ENCODE measurements around the gene MTMR3.

DNA sequence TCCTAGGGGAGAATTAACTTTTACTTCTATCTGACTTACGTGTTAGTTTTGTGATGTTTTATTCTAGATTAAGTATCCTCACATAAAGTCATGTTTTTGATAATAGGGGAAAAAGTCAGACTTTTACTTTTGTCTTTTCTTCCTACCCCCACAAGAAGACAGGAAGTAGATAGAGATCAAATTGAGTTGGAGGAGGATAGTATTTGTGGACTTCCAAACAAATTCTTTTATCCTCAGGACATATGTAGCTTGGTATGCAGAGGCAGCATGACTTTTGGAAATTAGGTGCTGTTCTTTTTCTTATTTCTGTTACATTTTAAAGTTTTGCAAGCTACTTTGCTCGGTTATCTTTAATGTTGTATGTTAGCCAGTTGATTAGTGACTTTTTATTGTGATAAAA lies 61.4 kb downstream of the MTMR3 start:
- TF ChIP-seq, protein P1, sequence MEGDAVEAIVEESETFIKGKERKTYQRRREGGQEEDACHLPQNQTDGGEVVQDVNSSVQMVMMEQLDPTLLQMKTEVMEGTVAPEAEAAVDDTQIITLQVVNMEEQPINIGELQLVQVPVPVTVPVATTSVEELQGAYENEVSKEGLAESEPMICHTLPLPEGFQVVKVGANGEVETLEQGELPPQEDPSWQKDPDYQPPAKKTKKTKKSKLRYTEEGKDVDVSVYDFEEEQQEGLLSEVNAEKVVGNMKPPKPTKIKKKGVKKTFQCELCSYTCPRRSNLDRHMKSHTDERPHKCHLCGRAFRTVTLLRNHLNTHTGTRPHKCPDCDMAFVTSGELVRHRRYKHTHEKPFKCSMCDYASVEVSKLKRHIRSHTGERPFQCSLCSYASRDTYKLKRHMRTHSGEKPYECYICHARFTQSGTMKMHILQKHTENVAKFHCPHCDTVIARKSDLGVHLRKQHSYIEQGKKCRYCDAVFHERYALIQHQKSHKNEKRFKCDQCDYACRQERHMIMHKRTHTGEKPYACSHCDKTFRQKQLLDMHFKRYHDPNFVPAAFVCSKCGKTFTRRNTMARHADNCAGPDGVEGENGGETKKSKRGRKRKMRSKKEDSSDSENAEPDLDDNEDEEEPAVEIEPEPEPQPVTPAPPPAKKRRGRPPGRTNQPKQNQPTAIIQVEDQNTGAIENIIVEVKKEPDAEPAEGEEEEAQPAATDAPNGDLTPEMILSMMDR (IDR thresholded peaks at IDR 0.05; ENCODE audit: low read depth, low read length, missing input control), result no peak
- TF ChIP-seq TAF1 (conservative IDR thresholded peaks at IDR 0.05), result no peak
- TF ChIP-seq NR2F2 (IDR thresholded peaks at IDR 0.05), result no peak
- TF ChIP-seq, protein P2, sequence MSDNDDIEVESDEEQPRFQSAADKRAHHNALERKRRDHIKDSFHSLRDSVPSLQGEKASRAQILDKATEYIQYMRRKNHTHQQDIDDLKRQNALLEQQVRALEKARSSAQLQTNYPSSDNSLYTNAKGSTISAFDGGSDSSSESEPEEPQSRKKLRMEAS (IDR thresholded peaks at IDR 0.05), result no peak
- TF ChIP-seq FOXA1 (IDR thresholded peaks at IDR 0.05), result no peak
- TF ChIP-seq, protein P3, sequence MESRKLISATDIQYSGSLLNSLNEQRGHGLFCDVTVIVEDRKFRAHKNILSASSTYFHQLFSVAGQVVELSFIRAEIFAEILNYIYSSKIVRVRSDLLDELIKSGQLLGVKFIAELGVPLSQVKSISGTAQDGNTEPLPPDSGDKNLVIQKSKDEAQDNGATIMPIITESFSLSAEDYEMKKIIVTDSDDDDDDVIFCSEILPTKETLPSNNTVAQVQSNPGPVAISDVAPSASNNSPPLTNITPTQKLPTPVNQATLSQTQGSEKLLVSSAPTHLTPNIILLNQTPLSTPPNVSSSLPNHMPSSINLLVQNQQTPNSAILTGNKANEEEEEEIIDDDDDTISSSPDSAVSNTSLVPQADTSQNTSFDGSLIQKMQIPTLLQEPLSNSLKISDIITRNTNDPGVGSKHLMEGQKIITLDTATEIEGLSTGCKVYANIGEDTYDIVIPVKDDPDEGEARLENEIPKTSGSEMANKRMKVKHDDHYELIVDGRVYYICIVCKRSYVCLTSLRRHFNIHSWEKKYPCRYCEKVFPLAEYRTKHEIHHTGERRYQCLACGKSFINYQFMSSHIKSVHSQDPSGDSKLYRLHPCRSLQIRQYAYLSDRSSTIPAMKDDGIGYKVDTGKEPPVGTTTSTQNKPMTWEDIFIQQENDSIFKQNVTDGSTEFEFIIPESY (IDR thresholded peaks at IDR 0.05), result no peak
- no peak for TF ChIP-seq JUND (IDR thresholded peaks at IDR 0.05)
- TF ChIP-seq, protein P4, sequence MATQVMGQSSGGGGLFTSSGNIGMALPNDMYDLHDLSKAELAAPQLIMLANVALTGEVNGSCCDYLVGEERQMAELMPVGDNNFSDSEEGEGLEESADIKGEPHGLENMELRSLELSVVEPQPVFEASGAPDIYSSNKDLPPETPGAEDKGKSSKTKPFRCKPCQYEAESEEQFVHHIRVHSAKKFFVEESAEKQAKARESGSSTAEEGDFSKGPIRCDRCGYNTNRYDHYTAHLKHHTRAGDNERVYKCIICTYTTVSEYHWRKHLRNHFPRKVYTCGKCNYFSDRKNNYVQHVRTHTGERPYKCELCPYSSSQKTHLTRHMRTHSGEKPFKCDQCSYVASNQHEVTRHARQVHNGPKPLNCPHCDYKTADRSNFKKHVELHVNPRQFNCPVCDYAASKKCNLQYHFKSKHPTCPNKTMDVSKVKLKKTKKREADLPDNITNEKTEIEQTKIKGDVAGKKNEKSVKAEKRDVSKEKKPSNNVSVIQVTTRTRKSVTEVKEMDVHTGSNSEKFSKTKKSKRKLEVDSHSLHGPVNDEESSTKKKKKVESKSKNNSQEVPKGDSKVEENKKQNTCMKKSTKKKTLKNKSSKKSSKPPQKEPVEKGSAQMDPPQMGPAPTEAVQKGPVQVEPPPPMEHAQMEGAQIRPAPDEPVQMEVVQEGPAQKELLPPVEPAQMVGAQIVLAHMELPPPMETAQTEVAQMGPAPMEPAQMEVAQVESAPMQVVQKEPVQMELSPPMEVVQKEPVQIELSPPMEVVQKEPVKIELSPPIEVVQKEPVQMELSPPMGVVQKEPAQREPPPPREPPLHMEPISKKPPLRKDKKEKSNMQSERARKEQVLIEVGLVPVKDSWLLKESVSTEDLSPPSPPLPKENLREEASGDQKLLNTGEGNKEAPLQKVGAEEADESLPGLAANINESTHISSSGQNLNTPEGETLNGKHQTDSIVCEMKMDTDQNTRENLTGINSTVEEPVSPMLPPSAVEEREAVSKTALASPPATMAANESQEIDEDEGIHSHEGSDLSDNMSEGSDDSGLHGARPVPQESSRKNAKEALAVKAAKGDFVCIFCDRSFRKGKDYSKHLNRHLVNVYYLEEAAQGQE (IDR thresholded peaks at IDR 0.05), result no peak
- no peak for TF ChIP-seq HNF4A (conservative IDR thresholded peaks at IDR 0.05)
- no peak for TF ChIP-seq GABPA (IDR thresholded peaks at IDR 0.05 in 1 of 2, conservative IDR thresholded peaks at IDR 0.05 in 1 of 2)
- no peak for TF ChIP-seq YY1 (IDR thresholded peaks at IDR 0.05)
- TF ChIP-seq RAD21 (IDR thresholded peaks at IDR 0.05), result no peak
- TF ChIP-seq EGR1 (IDR thresholded peaks at IDR 0.05; ENCODE audit: low read depth in 2 of 2), result no peak
